Smooth muscle cell (in vitro differentiated cells): ENCODE measurements around the gene KNTC1. TPM values are rescaled to one million over a fixed set of nuclear protein-coding genes. Genes with fewer than 3 reads are reported as not detected.

Source experiments
- DNase-seq: peaks from one replicate; lab custom pipeline; 2025; ENCODE audit not compliant: unreplicated experiment; lab: John Stamatoyannopoulos, UW
- H2AFZ ChIP-seq: fragments of 200-600 bp; sonication (generic); 2 replicates; pipeline ENCODE4 v1.6.0; 2016; ENCODE audit warnings: antibody characterized with exemption, low read depth, mild to moderate bottlenecking
- H3F3A ChIP-seq: fragments of 200-600 bp; sonication (generic); 2 replicates; pipeline ENCODE4 v1.6.0; 2017; ENCODE audit warnings: antibody characterized with exemption, low read depth
- H3K27ac ChIP-seq: fragments of 200-600 bp; sonication (generic); 2 replicates; pipeline ENCODE4 v1.5.1; 2016; ENCODE audit warnings: low read depth, mild to moderate bottlenecking
- H3K27me3 ChIP-seq: fragments of 200-600 bp; sonication (generic); 2 replicates; pipeline ENCODE4 v1.6.1; 2016; ENCODE audit warnings: low read depth, mild to moderate bottlenecking
- H3K36me3 ChIP-seq: fragments of 200-600 bp; sonication (generic); 2 replicates; pipeline ENCODE4 v1.5.1; 2016; ENCODE audit warnings: low read depth
- H3K4me1 ChIP-seq: fragments of 200-600 bp; sonication (generic); 2 replicates; pipeline ENCODE4 v1.5.1; 2016; ENCODE audit warnings: low read depth
- H3K4me2 ChIP-seq: fragments of 200-600 bp; sonication (generic); 2 replicates; pipeline ENCODE4 v1.6.0; 2016; ENCODE audit warnings: mild to moderate bottlenecking
- H3K4me3 ChIP-seq: fragments of 200-600 bp; sonication (generic); 2 replicates; pipeline ENCODE4 v1.5.1; 2016; ENCODE audit warnings: mild to moderate bottlenecking
- H3K79me2 ChIP-seq: fragments of 200-600 bp; sonication (generic); 2 replicates; pipeline ENCODE4 v1.6.0; 2016; ENCODE audit warnings: low read depth, mild to moderate bottlenecking
- H3K9ac ChIP-seq: fragments of 200-600 bp; sonication (generic); 2 replicates; pipeline ENCODE4 v1.6.0; 2016; ENCODE audit warnings: low read depth
- H3K9me3 ChIP-seq: fragments of 200-600 bp; sonication (generic); replicated peaks from 2 replicates; pipeline ENCODE4 v1.5.1; 2016; ENCODE audit warnings: low read depth
- H4K20me1 ChIP-seq: fragments of 200-600 bp; sonication (generic); 2 replicates; pipeline ENCODE4 v1.6.0; 2016; ENCODE audit warnings: low read depth
- WGBS: methylation state at CpG from one replicate; pipeline ENCODE4 v1.1.7; 2016; ENCODE audit warnings: low lambda C conversion rate; 5-methylcytosine and 5-hydroxymethylcytosine counted together
- polyA plus RNA-seq: library from polyadenylated mRNA; unstranded; fragments of >200 nt; fragmentation: Nextera tagmentation; extraction: Ambion mirVana; gene quantifications from 2 replicates; pipeline ENCODE4 v1.2.1, GENCODE V29; 2016
- total RNA-seq: library from RNA; depleted of rRNA; stranded (reverse); fragments of >200 nt; gene quantifications from 2 replicates; pipeline ENCODE4 v1.2.3, GENCODE V29; 2014
- TF ChIP-seq, protein P1 (sequence below): fragments of 200-600 bp; sonication (generic); IDR thresholded peaks from 2 replicates; pipeline ENCODE4 v1.5.1; 2017; ENCODE audit warnings: borderline replicate concordance, mild to moderate bottlenecking, antibody characterized with exemption; ENCODE audit not compliant: insufficient read depth, poor library complexity, severe bottlenecking

Gene KNTC1
- total and polyA plus RNA-seq, 2 experiments from 2014 or later = 9.1 to 22.7 TPM

DNA sequence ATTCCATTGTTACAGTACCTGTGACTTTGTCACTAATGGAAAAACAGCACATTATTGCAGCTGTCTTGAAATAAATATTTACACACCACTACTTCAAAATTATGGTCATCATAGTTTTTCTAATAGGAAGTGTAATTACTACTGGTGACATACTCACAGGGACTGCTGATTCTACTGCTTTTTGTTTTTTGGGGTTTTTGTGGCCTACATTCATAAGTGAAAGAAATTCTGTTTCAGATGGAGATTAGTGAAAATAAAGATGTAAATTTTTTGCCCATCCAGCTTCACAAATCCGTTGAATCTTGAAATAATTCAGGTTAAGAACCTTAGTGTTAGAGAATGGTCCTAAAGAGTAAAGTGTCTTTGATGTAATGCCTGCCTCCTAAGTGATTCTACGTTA is 17.5 kb downstream of the KNTC1 start:
- Histone ChIP-seq H2AFZ (no peak overlapping the region), H3K4me2 (no peak overlapping the region), H3K27ac (no peak overlapping the region), H3K9ac (no peak overlapping the region), H3K4me3 (no peak overlapping the region), H3K79me2 (no peaks in the 10 kb centered on the region), H3K36me3 (no peaks in the 10 kb centered on the region), H3F3A (no peaks in the 10 kb centered on the region), H3K4me1 (no peaks in the 10 kb centered on the region), H4K20me1 (no peaks in the 10 kb centered on the region), H3K27me3 (no peaks in the 10 kb centered on the region), H3K9me3 (no peaks in the 10 kb centered on the region)
- no peak for DNase-seq
- TF ChIP-seq, protein P1, sequence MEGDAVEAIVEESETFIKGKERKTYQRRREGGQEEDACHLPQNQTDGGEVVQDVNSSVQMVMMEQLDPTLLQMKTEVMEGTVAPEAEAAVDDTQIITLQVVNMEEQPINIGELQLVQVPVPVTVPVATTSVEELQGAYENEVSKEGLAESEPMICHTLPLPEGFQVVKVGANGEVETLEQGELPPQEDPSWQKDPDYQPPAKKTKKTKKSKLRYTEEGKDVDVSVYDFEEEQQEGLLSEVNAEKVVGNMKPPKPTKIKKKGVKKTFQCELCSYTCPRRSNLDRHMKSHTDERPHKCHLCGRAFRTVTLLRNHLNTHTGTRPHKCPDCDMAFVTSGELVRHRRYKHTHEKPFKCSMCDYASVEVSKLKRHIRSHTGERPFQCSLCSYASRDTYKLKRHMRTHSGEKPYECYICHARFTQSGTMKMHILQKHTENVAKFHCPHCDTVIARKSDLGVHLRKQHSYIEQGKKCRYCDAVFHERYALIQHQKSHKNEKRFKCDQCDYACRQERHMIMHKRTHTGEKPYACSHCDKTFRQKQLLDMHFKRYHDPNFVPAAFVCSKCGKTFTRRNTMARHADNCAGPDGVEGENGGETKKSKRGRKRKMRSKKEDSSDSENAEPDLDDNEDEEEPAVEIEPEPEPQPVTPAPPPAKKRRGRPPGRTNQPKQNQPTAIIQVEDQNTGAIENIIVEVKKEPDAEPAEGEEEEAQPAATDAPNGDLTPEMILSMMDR = no peak
- WGBS = 98% methylated on average over 2 of the region's 2 CpGs

DNA sequence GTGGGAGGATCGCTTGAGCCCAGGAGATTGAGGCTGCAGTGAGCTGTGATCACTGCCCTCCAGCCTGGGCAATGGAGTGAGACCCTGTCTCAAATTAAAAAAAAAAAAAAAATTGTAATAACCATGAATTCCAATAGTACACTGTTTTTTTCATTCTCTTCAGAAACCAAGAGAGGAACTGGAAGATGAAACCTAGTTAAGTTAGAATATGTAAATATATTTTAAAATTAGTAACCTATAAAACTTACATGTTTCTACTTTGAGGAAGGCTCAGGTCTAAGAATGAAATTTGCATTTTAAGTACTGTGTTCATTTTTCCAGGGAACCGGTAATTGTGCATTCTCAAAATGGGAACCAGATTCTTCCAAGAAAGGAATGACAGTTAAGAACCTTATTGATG is 18.8 kb downstream of the KNTC1 start:
- Histone ChIP-seq H3K79me2 (no peaks in the 10 kb centered on the region), H3K27me3 (no peaks in the 10 kb centered on the region), H2AFZ (no peak overlapping the region), H4K20me1 (no peaks in the 10 kb centered on the region), H3K27ac (no peak overlapping the region), H3K4me3 (no peak overlapping the region), H3K9me3 (no peaks in the 10 kb centered on the region), H3K9ac (no peak overlapping the region), H3K4me2 (no peak overlapping the region), H3K4me1 (no peaks in the 10 kb centered on the region), H3K36me3 (peaks cover 3% of the 10 kb centered on the region), H3F3A (no peaks in the 10 kb centered on the region)
- 94% methylated on average over 2 of the region's 2 CpGs for WGBS
- no peak for DNase-seq
- TF ChIP-seq, protein P1 = no peak

DNA sequence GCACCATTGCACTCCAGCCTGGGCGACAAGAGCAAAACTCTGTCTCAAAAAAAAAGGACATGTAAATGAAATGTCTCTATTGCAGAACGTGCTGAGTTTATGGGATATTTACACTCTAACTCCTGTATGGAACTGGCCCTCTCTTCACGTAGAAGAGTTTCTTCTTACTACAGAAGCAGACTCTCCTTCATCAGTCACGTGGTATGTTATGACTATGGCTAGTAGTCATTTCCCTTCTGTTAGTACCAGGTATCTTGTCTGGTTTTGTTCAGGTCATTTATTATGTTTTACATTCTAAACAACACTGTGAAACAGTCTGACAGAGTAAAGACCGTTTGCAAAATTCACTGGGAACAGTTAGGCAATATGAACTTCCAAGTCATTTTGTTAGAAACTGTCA is 20.3 kb downstream of the KNTC1 start:
- Histone ChIP-seq H3K4me1 (no peaks in the 10 kb centered on the region), H3K9me3 (no peaks in the 10 kb centered on the region), H2AFZ (no peak overlapping the region), H3K9ac (no peak overlapping the region), H3F3A (no peaks in the 10 kb centered on the region), H3K27me3 (no peaks in the 10 kb centered on the region), H3K79me2 (no peaks in the 10 kb centered on the region), H3K36me3 (peaks cover 3% of the 10 kb centered on the region), H3K4me2 (no peak overlapping the region), H3K4me3 (no peak overlapping the region), H3K27ac (no peak overlapping the region), H4K20me1 (no peaks in the 10 kb centered on the region)
- DNase-seq = no peak
- 92% methylated on average over 5 of the region's 5 CpGs for WGBS
- TF ChIP-seq, protein P1 = no peak

DNA sequence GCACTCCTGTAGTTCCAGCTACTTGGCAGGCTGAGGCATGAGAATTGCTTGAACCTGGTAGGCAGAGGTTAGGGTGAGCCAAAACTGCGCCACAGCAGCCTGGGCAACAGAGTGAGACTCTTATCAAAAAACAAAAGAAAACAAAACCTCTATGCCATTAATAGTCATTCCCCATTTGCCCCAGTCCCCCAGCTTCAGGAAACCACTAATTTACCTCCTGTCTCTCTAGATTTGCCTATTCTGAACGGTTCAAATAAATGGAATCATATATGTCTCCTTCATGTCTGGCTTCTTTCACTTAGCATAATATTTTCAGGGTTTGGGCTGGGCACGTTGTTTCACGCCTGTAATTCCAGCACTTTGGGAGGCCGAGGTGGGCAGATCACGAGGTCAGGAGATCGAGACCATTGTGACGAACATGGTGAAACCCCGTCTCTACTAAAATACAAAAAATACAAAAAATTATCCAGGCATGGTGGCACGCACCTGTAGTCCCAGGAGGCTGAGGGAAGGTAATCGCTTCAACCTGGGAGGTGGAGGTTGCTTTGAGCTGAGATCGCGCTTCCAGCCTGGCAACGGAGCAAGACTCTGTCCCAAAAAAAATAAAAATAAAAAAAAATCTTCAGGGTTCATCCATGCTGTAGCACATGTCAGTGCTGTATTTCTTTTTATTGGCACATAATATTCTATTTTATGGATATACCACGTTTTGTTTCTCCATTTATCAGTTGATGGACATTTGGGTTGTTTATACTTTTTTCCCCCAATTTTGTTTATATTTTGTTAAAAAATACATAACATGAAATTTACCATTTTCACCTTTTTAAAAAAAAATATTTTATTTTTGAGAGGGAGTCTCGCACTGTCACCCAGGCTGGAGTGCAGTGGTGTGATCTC is 31.9 kb downstream of the KNTC1 start:
- Histone ChIP-seq H3K4me2 (no peak overlapping the region), H3F3A (no peaks in the 10 kb centered on the region), H3K4me3 (no peak overlapping the region), H3K36me3 (peaks cover 6% of the 10 kb centered on the region), H3K9me3 (no peaks in the 10 kb centered on the region), H3K79me2 (no peaks in the 10 kb centered on the region), H3K27me3 (no peaks in the 10 kb centered on the region), H3K4me1 (no peaks in the 10 kb centered on the region), H3K27ac (no peak overlapping the region), H4K20me1 (no peaks in the 10 kb centered on the region), H2AFZ (no peak overlapping the region), H3K9ac (no peak overlapping the region)
- WGBS = 99% methylated on average over 16 of the region's 16 CpGs
- no peak for DNase-seq
- TF ChIP-seq, protein P1 = no peak
